Measurements from ENCODE around the gene POFUT2.
"Not testable (repeated sequence)": the region's sequence is repeated elsewhere in the genome, so short reads cannot be mapped to it uniquely, and the experiment has no call there.

Gene POFUT2

DNA sequence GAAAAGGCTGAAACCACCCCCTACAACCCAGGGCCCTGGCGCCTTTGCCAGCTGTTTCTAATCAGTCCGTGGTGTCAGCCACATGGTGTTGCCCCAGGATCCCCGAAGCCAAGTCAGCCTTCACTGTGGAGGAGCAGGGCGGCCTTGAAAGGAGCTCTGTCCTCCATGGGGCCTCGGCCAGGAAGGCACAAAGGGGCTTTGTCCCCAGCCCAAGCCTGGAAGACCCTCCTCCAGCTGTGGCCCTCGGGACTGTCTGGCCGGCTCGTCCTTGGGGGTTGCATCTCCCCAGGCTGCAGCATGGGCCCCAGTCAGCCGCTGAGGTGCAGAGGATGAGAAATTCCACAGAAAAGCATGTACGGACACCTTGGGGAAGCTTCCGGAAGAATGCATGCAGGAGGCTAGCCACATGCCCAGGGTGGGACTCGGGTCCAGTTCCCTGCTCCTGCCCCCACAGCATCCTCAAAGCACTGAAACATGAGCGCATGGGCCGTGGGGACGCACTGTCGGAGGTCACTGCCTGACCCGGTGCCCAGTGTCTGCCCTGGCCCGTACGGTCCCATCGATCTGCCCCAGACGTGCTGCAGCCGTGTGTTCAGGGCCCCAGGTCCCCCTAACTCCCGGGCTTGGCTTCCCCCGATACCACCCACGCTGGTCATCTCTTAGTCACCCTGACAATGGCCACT lies 38.6 kb upstream of the POFUT2 start:
- no peak for DNase-seq (ENCODE audit: low read depth)

DNA sequence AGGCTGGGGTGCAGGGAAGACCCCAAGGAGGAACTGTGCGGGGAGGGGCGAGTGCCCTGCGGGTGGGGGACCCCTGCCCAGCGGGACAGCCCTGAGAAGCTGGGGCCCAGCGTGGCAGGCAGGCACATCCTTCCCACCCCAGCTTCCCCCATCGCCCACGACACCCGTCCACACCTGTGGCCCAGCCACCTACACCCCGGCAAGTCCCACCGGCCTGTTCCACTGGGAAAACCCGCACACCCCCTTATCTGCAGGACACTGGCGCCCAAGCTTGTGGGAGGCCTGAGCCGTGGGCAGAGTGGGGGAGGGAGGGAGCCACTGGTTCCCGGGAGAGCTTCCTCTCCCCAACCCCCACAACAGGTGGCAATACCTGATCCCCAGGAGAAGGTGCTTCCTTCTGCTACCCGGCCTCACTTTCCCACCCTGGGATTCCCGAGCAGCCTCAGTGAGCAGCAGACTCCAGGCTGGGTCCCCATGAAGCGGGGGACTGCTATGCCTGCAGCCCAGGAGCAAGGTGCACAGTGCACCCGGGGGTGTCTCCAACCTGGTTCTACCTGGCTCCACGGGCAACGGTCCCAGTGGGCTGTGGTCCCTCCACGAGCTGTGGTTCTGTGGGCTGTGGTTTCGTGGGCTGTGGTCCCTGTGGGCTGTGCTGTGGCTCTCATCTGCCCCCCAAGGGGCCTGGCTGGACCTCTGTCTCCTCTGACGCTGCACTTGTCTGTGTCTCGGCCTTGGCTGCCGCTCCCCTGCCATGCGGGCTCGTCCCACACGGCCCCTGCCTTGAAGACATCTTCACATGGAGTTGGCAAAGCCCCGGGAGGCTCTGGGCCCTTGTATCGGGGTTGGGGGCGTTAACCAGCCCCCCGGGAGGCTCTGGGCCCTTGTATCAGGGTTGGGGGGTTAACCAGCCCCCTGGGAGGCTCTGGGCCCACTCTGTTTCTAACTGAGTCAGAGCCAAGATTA lies 37.8 kb upstream of the POFUT2 start:
- DNase-seq (ENCODE audit: low read depth): no peak

DNA sequence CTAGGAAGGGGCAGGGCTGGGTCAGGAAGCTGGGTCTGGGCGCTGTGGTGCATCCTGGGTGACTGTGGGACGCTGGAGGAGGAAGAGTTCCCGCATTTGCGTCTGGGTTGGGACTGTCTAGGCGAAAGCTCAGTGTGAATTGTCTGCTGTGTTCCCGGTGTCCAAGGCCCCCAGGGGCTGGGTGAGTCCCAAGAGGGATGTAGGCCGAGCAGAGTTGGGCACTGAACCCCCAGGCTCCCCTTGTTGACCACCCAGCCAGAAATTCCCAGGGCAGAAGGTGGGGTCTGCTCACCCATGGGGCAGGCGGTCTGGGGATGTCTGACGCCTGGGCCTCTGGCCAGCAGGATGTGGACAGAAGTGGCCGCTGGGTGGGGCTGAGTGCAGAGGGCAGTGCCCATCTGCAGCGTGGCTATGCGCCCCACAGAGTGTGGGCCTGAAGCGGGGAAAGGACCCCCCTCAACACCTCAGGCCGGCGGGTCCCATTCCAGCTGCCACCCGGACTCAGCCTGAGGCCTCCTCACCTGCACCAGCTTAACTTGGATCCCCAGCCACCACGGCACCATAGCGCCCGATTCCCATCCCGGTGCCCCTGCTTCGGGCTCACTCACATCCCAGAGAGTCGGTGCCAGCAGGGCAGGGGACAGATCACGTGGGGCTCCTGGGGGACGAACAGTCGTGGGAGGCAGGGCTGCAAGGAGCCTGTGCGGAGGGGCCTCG lies 37.0 kb upstream of the POFUT2 start:
- no peak for DNase-seq (ENCODE audit: low read depth)

DNA sequence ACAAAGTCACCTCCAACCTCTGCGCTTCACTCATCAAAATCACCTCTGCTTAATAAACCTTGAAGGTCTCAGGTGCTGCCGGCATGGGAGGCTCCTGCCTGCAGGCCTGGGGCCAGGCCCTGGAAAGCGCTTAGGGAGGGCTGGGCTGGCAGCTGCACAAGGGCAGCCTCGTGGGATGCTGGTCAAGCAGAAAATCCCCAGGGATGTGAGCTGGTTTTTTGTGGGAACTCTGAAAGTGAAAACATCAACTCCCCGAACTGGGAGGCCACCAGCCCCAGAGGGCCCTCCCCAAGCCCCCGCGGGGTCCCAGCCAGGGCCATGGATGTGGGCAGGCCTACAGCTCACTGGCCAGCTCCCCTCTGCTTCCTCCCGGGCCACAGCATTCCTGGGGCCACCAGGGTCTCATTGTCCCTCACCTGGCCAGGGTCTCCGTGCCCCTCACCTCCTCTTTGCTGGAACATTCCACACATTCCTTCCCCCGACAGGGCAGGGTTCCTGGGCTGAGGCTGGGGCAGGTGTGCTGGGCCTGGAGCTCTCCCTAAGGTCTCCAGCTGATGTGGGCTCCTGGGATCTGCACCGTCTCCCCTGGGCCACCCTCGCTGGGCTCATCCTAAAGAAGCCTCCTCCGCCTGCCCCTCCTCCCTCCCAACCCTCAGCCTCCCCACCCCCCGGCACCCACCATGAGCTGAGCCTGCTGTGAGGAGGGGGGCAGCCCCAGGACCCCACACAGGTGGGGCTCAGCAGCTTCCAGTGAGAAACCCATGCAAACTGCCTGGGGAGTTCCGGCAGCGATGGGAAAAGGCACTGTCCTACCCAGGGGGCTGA lies 36.0 kb upstream of the POFUT2 start:
- no peak for DNase-seq (ENCODE audit: low read depth)

DNA sequence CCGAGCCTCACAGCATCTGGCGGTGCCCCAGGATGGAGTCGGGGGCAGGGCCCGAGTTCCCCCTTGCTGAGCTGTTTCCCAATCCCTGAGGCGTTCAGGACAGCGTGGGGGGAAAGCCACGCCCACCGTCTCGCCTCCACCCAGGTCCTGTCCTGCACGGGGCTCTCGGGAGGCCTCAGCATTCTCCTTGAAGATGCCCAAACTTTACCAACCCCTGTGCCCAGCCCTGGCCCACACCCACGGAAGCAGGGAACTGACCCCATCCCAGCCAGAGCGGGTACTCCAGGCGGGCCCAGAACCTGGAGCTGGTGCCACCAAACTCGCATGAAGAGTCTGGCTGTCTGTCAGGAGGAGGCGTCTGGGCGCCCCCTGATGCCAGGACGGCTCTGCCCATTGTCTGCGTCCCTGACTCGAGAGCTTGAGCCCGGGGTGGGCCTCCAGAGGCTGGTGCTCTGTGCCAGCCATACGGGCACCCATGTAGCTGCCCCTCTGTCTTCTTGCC lies 35.3 kb upstream of the POFUT2 start:
- no peak for DNase-seq (ENCODE audit: low read depth)

DNA sequence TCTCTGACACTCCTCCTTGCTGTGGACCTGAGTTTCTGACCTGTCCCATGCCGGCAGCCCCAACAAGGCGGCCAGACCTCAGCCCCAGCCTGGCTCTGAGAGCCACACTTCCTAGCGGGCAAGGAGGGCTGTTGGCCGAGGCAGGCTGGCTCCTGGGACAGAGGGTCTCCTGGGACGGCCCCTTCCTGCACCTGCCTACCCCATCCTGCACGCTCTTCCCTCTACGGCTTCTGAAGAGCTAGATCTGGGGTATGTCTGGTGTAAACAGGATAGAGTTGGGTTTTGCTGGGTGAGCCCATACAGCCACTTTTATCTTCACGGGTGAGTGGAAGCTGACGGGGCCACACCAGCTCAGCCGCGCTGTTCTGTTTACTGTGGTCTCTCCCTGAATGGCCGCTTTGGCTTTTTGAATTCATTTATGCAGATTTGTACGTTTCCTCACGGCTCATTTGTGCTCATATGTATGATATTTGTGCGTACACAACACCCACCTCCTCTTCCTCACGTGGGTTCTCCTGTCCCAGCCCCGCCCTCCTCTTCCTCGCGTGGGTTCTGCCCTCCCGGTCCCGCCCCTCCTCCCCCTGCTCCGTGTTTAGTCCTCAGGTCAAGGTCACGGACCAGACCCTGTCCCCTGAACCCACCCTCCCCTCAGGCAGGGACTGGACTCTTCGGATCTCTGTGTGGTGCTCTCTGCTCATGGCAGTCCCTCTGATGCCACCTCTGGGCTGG lies 34.7 kb upstream of the POFUT2 start:
- no peak for DNase-seq (ENCODE audit: low read depth)

DNA sequence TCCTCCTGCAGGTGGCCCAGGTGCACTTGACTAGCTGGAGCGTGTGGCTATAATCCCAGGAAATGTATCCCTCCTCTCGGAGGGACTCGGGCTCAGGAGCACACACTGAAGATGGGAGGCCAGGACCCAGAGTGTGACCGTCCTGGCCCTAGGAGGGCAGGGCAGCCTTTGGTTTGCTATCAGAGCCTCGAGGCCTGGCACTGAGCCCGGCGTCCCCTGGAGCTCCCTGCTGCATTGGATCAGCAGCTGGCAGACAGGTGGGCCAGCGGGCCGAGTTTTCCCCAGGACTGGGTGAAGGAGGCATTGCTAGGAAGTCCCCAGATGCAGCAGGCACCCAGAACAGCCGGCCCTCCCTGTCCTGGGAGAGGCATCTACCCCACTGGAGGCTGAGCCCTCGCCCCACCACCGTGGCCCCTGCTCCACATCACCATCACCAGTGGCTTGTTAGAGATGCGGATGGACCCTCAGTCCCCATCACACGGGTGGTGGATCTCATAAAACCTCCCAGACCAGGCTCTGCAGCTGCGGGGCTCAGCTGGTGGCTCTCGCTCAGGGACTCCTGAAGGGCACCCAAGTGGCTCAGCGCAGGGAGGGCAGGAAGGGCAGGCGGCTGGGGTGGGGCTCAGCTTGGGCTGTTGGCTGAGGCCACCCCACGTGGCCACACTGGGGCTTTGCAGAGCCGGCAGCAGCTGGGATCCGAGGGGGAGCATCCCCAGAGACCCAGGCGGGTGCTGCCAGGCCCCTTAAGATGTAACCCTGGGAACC lies 32.7 kb upstream of the POFUT2 start:
- no peak for DNase-seq (ENCODE audit: low read depth)

DNA sequence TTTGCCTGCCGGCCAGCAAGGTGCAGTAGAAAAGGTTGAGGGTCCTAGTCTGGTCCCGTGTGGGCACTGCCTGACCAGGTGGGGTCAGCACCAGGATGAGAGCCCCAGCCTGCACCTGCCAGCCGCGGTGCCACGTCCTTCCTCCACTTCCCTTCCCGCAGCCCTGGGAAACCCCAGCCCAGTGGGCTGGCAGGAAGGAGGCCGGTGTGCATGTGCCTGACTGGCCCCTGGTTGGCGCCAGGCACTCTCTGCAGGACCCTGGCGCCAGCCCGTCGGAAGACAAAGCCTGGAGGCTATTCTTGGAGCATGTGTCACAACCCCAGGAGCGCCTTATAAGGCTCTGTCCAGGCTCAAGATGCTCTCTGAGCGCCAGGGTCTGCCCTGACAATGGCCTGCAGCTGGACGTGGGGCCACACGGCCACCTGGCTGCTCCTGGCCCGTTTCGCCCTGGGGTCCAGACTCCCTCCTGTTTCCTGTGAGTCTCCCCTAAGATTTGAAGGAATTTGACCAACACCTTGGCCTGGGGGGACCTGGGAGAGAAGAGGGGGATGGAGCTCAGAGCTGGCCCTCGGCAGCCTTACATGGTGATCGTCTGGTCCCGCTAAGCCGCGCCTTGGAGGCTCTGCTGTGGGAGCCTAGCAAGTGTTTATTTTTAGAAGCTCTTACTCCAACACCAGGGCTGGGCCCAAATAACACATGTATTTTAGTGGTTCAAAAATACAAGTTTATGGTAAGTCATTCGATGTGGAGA lies 31.9 kb upstream of the POFUT2 start:
- DNase-seq (ENCODE audit: low read depth): no peak

DNA sequence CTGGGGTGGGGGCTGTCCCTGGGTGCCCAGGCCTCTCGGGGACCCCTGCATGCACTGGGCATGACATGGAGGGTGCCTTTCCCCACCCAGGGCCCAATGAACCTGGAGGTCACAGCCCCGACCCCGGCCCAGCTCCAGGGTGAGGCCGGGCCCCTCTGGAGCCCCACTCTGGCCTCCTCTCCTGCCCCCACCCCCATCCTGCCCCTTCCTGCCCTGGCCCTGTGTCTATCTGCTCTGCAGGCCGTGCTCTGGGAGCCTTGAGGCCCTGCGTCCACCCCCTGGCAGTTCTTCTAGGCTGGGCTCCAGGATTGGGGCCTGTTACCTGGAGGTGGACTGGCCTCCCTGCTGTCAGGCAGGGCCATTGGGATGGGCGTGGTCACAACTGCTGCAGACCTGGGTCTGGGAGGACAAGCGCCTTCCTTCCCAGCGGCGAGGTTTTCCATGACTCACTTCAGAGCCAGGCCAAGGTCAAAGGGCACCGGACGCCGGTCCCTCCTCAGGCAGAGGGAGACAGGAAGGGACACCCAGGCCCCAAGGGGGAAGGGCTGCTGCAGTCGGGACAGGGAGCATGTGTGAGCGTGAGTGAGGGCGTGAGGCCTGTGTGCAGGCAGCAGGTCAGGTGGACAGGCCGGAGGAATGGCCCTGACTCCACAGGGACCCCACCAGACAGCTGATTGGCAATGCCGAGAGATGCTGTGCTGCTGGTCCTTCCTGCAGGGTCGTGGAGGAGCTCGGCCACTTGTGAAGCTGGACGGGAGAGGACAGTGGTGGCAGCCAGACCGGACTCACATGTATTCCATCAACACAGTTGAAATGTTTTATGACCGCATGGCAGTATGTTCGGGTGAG lies 31.1 kb upstream of the POFUT2 start:
- DNase-seq (ENCODE audit: low read depth): no peak

DNA sequence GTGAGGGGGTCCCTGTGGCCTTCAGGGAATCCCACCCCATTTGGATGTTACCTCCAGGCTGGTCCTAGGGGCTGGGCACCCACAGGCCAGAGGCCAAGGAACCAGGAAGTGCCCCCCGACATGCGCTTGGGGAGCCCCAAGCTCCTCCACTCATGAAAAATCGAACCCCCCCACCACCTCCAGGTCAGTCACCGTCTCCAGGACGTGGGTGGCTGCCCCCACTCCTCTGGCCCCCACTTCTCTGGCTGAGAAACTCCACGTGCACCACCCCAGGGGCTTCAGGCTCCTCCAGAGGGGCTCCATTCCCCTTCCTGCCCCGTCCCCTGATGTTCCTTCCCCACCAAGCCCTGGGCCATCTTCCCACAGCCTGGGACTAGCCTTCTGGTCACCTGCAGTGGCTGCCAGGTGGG lies 30.5 kb upstream of the POFUT2 start:
- no peak for DNase-seq (ENCODE audit: low read depth)

DNA sequence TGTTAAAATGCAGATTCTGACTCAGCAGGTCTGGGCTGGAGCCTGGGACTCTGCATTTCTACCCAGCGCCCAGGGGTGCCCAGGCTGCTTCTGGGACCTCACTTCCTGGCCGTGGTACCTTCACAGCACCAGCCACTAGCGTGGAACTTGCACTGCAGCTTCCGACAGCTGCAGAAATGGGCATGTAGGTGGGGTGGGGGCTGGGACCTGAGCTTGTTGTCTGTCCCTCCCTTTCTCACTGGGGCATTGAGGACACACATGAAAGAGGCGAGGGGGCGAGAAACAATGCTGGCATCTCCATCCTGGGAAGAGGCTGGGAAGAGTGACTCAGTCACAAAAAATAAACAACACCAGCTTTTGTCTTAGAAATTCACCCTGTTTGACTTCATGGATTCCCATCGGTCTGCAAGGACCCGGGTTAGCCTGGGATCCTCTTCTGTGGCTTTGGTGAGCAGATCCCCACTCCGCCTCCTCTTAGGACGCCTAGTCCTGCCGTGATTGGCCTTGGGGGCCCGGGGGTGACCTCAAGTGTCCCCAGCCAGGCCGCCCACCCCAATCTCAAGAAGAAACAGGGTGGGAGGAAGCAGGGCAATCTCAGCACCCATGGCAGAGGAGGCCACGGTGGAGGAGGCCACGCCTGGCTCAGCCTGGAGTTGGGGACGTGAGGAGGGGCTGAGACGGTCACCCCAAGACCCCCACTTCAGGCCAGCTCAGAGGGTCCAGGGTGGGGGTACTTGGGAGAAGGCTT lies 29.9 kb upstream of the POFUT2 start:
- DNase-seq (ENCODE audit: low read depth): no peak

DNA sequence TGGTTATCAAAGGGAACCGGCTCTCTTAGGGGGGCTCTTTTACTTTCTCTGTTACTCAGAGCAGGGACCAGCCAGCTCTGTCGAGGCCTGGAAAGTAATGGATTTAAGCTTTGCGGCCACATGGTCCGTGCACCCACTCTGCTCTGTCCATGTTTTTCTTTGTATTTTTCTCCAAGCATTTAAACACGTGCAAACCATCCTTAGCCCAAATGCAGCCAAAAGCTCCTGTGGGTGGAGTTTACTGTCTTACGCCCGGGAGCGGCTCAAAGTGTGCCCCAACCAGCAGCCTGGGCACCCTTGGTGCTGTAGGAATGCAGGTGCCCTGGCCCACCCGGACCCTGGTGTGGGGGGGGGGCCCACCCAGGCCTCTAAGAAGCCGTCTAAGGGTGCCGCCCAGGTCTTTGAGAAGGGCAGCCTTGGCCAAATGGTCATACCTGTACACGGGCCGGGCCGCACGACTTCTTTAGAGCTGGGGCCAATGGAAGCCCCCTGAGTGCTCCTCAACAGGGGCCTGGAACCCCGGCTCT lies 29.2 kb upstream of the POFUT2 start:
- DNase-seq (ENCODE audit: low read depth): no peak

DNA sequence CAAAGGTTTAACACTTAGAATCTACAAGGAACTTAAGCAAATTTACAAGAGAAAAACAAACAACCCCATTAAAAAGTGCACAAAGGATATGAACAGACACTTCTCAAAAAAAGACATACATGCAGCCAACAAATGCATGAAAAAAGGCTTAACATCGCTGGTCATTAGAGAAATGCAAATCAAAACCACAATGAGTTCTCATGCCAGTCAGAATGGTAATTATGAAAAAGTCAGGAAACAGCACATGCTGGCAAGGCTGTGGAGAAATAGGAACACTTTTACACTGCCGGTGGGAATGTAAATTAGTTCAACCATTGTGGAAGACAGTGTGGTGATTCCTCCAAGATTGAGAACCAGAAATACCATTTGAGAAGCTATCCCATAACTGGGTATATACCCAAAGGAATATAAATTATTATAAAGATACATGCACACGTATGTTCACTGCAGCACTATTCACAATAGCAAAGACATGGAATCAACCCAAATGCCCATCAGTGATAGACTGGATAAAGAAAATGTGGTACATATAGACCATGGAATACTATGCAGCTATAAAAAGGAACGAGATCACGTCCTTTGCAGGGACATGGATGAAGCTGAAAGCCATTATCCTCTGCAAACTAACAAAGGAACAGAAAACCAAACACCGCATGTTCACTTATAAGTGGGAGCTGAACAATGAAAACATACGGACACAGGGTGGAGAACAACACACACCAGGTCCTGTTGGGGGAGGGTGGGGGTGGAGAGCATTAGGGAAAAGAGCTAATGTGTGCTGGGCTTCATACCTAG lies 28.2 kb upstream of the POFUT2 start:
- DNase-seq (ENCODE audit: low read depth): not testable (repeated sequence)

DNA sequence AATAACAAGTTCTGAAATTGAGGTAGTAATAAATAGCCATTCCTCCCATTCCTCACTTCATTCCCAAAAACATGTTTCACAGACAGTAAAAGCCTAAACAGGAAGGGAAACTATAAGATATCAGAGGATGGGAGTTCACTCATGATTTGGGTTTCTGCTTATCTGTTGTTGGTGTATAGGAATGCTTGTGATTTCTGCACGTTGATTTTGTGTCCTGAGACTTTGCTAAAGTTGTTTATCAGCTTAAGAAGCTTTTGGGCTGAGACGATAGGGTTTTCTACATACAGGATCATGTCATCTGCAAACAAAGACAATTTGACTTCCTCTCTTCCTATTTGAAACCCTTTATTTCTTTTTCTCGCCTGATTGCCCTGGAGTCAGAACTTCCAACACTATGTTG lies 26.0 kb upstream of the POFUT2 start:
- no peak for DNase-seq (ENCODE audit: low read depth)

DNA sequence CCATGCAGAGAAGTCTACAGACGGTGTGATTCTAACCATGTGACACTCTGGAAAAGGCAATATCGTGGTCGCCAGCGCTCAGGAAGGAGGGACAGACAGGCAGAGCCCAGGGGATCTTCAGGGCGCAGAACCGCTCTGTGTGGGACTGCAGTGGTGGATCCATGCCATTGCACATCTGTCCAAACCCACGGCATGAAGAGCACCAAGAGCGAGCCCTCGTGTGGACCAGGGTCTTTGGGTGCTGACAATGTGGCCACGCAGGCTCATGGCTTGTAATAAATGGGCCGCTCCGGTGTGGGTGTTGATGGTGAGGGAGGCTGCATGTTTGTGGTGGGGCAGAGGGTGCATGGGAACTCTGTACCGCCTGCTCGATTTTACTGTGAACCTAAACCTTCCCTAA lies 25.3 kb upstream of the POFUT2 start:
- DNase-seq (ENCODE audit: low read depth): no peak

DNA sequence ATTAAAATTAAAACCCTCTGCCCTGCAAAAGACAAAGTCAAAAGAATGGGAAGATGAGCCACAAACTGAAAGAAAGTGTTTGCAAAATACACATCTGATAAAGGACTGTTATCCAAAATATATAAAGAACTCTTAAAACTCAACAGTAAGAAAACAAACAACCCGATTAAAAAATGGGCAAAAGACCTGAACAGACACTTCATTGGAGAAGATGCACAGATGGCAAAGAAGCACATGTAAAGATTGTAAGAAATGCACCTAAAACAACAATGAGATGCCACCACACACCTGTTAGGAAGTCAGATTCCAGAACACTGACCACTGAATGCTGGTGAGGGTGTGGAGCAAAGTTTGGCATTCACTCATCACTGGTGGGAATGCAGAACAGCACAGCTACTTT lies 24.6 kb upstream of the POFUT2 start:
- DNase-seq (ENCODE audit: low read depth): no peak

DNA sequence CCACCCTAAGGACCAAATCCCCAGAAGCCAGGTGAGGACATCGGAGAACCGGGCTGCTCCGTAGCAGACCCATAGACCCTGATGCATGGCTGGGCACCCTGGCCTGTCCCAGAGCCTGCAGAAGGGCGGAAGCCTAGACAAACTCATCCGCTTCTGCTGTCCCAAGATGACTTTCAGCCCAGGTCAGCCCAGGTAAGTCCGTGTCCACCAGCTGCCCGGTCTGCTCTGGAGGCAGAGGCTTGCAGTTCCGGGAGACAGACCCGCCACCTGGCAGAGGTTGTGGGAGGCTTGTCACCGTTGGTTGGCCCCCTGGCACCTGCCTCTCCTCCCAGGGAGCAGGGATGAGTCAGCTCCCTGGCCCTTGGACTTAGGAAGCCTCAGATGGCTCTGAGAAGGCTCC lies 22.8 kb upstream of the POFUT2 start:
- DNase-seq (ENCODE audit: low read depth): no peak

Measured in activated T-cell treated with anti-CD3 and anti-CD28 coated beads for 48 hours (primary cell).